ENCODE results near the gene ARHGAP24. TPM values are rescaled to one million over a fixed set of nuclear protein-coding genes. Genes with fewer than 3 reads are reported as not detected.

The ARHGAP24 gene
- total RNA-seq, 2 donors from 2014 or later: 66.8 to 85.6 TPM

- H3K27ac Mint-ChIP-seq: no peak overlapping the region
Measured at GRCh38 chr4:85603437-85604336, 128.7 kb downstream of the ARHGAP24 start.

DNA sequence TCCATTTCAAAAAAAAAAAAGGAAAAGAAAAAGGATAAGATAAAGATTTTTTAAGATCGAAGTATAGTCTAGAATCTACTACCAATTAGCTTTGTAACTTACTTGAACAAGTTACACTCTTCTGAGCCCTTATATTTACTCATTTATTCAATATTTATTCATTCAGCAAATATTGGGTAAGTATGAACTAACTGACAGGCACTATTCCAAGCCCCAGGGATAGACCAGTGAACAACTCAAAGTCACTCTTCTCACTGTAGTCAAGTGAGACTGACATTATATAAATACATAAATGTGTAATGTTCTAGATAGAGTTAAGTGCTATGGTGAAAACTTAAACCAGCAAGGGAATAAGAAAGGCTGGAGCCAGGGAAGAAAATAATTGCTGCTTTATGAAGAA lies 131.6 kb downstream of the ARHGAP24 start:
- Histone ChIP-seq H3K9ac (ENCODE audit: extremely low read depth, low read length, poor library complexity, severe bottlenecking) (no peak overlapping the region), H3K9me3 (ENCODE audit: control insufficient read depth, low read length) (no peaks in the 10 kb centered on the region), H3K4me3 (ENCODE audit: low read length) (no peak overlapping the region), H3K36me3 (ENCODE audit: control insufficient read depth, insufficient read depth, low read length) (no peaks in the 10 kb centered on the region), H3K4me1 (ENCODE audit: control insufficient read depth, insufficient read depth, low read length) (no peaks in the 10 kb centered on the region), H3K27ac (ENCODE audit: low read depth, low read length) (no peak overlapping the region), H3K27me3 (ENCODE audit: control insufficient read depth, insufficient read depth, low read length, poor library complexity, severe bottlenecking) (no peaks in the 10 kb centered on the region)
- 75% methylated on average over 1 of the region's 1 CpG; no CpG with 5 or more reads in 1 of the 2 experiments for WGBS, 2 experiments (ENCODE audit: insufficient coverage in 1 of 2, insufficient read length in 1 of 2)
- no peaks in the 10 kb centered on the region for H3K27me3 Mint-ChIP-seq (ENCODE audit: insufficient read depth)
- H3K36me3 Mint-ChIP-seq (ENCODE audit: low read depth): no peaks in the 10 kb centered on the region
- H3K9me3 Mint-ChIP-seq: no peaks in the 10 kb centered on the region
- DNase-seq: no peak
- no peak for TF ChIP-seq CTCF (conservative IDR thresholded peaks at IDR 0.05)
- no peak overlapping the region for H3K4me3 Mint-ChIP-seq
- no peaks in the 10 kb centered on the region for H3K4me1 Mint-ChIP-seq
- no peak overlapping the region for H3K27ac Mint-ChIP-seq

More at GRCh38 chr4:85603437-85604336, 128.7 kb downstream of the ARHGAP24 start:
- no peaks in the 10 kb centered on the region for H3K4me1 ChIP-seq (ENCODE audit: control insufficient read depth, insufficient read depth, low read length)
- WGBS, 2 experiments (ENCODE audit: insufficient coverage in 1 of 2, insufficient read length in 1 of 2): 80 to 89% methylated on average over 1 to 3 of the region's 3 CpGs
- no peak overlapping the region for H3K27ac ChIP-seq (ENCODE audit: low read depth, low read length)
- H3K36me3 ChIP-seq (ENCODE audit: control insufficient read depth, insufficient read depth, low read length): no peaks in the 10 kb centered on the region
- no peak overlapping the region for H3K4me3 ChIP-seq (ENCODE audit: low read length)
- Mint-ChIP-seq H3K36me3 (ENCODE audit: low read depth) (no peaks in the 10 kb centered on the region), H3K4me1 (peaks cover 3% of the 10 kb centered on the region), H3K27me3 (ENCODE audit: insufficient read depth) (no peaks in the 10 kb centered on the region), H3K9me3 (no peaks in the 10 kb centered on the region), H3K4me3 (no peak overlapping the region)
- TF ChIP-seq CTCF (conservative IDR thresholded peaks at IDR 0.05): no peak
- H3K9ac ChIP-seq (ENCODE audit: extremely low read depth, low read length, poor library complexity, severe bottlenecking): no peak overlapping the region
- DNase-seq: no peak
- no peaks in the 10 kb centered on the region for H3K9me3 ChIP-seq (ENCODE audit: control insufficient read depth, low read length)
- no peaks in the 10 kb centered on the region for H3K27me3 ChIP-seq (ENCODE audit: control insufficient read depth, insufficient read depth, low read length, poor library complexity, severe bottlenecking)

GRCh38 chr4:85607624-85608023 lies 132.7 kb downstream of the ARHGAP24 start:
- Mint-ChIP-seq H3K27me3 (ENCODE audit: insufficient read depth) (no peaks in the 10 kb centered on the region), H3K9me3 (no peaks in the 10 kb centered on the region), H3K4me3 (no peak overlapping the region), H3K36me3 (ENCODE audit: low read depth) (no peaks in the 10 kb centered on the region), H3K27ac (no peak overlapping the region), H3K4me1 (no peaks in the 10 kb centered on the region)
- Histone ChIP-seq H3K9ac (ENCODE audit: extremely low read depth, low read length, poor library complexity, severe bottlenecking) (no peak overlapping the region), H3K36me3 (ENCODE audit: control insufficient read depth, insufficient read depth, low read length) (no peaks in the 10 kb centered on the region), H3K9me3 (ENCODE audit: control insufficient read depth, low read length) (no peaks in the 10 kb centered on the region), H3K4me1 (ENCODE audit: control insufficient read depth, insufficient read depth, low read length) (no peaks in the 10 kb centered on the region), H3K27me3 (ENCODE audit: control insufficient read depth, insufficient read depth, low read length, poor library complexity, severe bottlenecking) (no peaks in the 10 kb centered on the region), H3K27ac (ENCODE audit: low read depth, low read length) (no peak overlapping the region), H3K4me3 (ENCODE audit: low read length) (no peak overlapping the region)
- 89 to 96% methylated on average over 1 to 5 of the region's 5 CpGs for WGBS, 2 experiments (ENCODE audit: insufficient coverage in 1 of 2, insufficient read length in 1 of 2)
- DNase-seq: no peak
- TF ChIP-seq CTCF (conservative IDR thresholded peaks at IDR 0.05): no peak

Measured in endodermal cell (in vitro differentiated cells).